GM19238 (cell line): ENCODE data around the gene MXI1.
"Not testable (repeated sequence)": the region's sequence is repeated elsewhere in the genome, so short reads cannot be mapped to it uniquely, and the experiment has no call there.

Experiments used
- DNase-seq: peaks from one replicate; pipeline ENCODE4 v3.0.0; 2011; ENCODE audit warnings: low spot score; ENCODE audit not compliant: insufficient read length

Gene MXI1

GRCh38 chr10:110181451-110181850 is 26.0 kb upstream of the MXI1 start:
- no peak for DNase-seq

- no peak for DNase-seq
These were observed 25.5 kb upstream of the MXI1 start for GRCh38 chr10:110181911-110182310.

- no peak for DNase-seq
These were observed 23.0 kb upstream of the MXI1 start for GRCh38 chr10:110184398-110184797.

GRCh38 chr10:110185646-110186182 is 21.7 kb upstream of the MXI1 start:
- DNase-seq = not testable (repeated sequence)

GRCh38 chr10:110190170-110190569 is 17.2 kb upstream of the MXI1 start:
- no peak for DNase-seq

GRCh38 chr10:110192552-110192951 is 14.9 kb upstream of the MXI1 start:
- DNase-seq = no peak

- no peak for DNase-seq
These were observed 6.9 kb upstream of the MXI1 start for GRCh38 chr10:110200503-110200902.

GRCh38 chr10:110201046-110201445 is 6.4 kb upstream of the MXI1 start:
- not testable (repeated sequence) for DNase-seq

GRCh38 chr10:110203500-110204455 is 3.6 kb upstream of the MXI1 start:
- no peak for DNase-seq

GRCh38 chr10:110205051-110205675 is 2.2 kb upstream of the MXI1 start:
- no peak for DNase-seq

GRCh38 chr10:110207805-110208613 is 604 bp downstream of the MXI1 start:
- peak; percentile 30 for DNase-seq

GRCh38 chr10:110208614-110209453 is 1.4 kb downstream of the MXI1 start:
- DNase-seq = peak; percentile 39

GRCh38 chr10:110209454-110209925 is 2.1 kb downstream of the MXI1 start:
- DNase-seq = no peak

- no peak for DNase-seq
These were observed 2.7 kb downstream of the MXI1 start for GRCh38 chr10:110209926-110210673.

- DNase-seq = peak; percentile 93
These were observed 3.5 kb downstream of the MXI1 start for GRCh38 chr10:110210674-110211464.

- no peak for DNase-seq
These were observed 4.0 kb downstream of the MXI1 start for GRCh38 chr10:110211465-110211843.

- DNase-seq = no peak
These were observed 5.0 kb downstream of the MXI1 start for GRCh38 chr10:110212119-110213006.

- DNase-seq = peak; percentile 29
These were observed 7.0 kb downstream of the MXI1 start for GRCh38 chr10:110214371-110214826.
